Astrocyte of the cerebellum (primary cell): ENCODE measurements around the gene DSG2.

ENCODE experiments used
- DNase-seq: peaks from one replicate; pipeline ENCODE4 v3.0.0-alpha.2; 2011; ENCODE audit warnings: low read depth
- H3K4me3 ChIP-seq: 2 replicates; pipeline ENCODE4 v1.5.1; 2011; ENCODE audit warnings: mild to moderate bottlenecking, low read depth, low read length, moderate library complexity
- CTCF ChIP-seq: IDR thresholded peaks from 2 replicates; pipeline ENCODE4 v1.5.1; 2012; ENCODE audit warnings: low read length, low read depth, moderate library complexity, mild to moderate bottlenecking; ENCODE audit errors: missing control alignments
- in situ Hi-C: cut with HindIII; loops from 2 replicates; pipeline ENCODE4 v1.10.0; 2017; ENCODE audit warnings: low sequenced_read_pairs

Gene DSG2

GRCh38 chr18:31482051-31482450 lies 15.9 kb upstream of the DSG2 start:
- in situ Hi-C loops, result no loop called here
- DNase-seq, result no peak

GRCh38 chr18:31483396-31483795 lies 14.6 kb upstream of the DSG2 start:
- H3K4me3 ChIP-seq, result no peak overlapping the region
- DNase-seq, result no peak
- no peak for TF ChIP-seq CTCF
- in situ Hi-C loops, result no loop called here

More at GRCh38 chr18:31482051-31482450, 15.9 kb upstream of the DSG2 start:
- TF ChIP-seq CTCF, result no peak
- no peak overlapping the region for H3K4me3 ChIP-seq

DNA sequence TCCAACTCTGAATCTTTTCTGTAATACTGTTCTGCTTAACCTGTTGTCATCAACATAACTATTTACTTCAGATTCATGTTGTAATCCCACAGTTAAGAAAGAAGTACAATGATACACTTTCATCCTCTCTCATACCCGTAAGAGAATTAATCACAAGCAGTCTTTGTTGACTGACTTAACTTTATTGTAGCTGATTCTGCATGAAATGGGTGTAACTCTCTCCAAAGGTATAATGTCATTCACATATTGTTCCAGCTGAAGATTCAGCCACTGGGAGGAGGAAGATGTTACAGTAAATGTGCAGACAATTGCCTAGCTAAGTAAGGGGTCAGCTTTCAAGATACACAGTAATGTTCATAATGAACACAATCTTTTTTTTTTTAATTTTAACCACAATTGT lies 13.5 kb upstream of the DSG2 start:
- in situ Hi-C loops, result no loop called here
- no peak for TF ChIP-seq CTCF
- no peak for DNase-seq
- no peak overlapping the region for H3K4me3 ChIP-seq

DNA sequence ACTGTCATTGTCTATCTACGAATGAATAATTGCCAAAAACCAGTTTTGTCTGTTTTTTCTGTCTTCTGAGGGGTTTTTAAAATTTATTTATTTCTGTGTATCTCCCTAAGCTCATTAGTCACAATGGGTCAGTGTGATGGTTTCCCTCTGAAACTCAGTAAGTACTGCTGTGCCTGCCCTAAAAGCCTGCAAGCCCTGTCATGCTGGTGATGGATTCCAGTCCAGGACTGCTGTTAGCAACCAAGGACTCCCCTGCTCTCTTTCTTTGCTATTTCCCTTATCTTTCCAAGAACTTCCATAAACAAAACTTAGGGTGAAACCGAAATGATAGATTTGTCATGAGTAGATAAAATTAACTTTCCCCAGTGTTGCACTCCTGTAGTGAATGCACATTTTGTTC lies 11.8 kb upstream of the DSG2 start:
- no peak for TF ChIP-seq CTCF
- no peak overlapping the region for H3K4me3 ChIP-seq
- DNase-seq, result no peak
- in situ Hi-C loops, result no loop called here

DNA sequence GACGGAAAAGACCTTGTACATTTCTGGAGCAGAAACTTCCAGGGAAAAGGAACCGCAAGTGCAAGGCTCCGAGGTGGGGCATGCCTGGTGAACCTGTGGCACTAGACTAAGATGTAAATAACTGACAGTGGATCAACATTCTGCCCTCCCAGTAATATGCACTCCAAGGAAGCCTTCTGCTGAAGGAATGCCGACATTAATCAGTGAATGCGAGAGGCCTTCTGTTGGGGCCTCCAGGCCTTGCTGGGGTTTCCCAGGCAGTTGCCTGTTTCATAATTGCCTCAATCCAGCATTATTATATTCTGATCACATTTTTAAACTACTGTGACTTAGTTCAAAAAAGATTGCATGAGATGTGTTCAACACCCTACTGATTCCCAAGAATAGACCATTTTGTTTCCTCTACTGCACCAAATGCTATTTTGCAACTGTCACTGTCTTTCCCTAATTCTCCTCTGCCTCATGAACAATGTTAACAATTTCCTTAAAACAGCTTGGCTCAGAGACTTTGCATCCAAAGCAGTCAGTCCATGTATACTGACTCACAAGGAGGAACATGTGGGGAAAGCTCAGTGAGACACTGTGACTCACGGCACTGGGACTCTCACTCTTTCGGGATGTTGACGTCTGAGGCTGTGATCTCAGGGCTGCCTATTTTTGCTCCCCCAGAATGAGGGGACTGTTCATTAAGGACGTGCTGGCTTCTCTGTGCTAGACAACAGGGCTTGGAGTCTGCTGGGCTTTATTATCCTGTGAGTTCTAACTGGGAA lies 10.5 kb upstream of the DSG2 start:
- H3K4me3 ChIP-seq, result no peak overlapping the region
- peak; percentile 69 for DNase-seq
- in situ Hi-C loops, result no loop called here
- no peak for TF ChIP-seq CTCF

DNA sequence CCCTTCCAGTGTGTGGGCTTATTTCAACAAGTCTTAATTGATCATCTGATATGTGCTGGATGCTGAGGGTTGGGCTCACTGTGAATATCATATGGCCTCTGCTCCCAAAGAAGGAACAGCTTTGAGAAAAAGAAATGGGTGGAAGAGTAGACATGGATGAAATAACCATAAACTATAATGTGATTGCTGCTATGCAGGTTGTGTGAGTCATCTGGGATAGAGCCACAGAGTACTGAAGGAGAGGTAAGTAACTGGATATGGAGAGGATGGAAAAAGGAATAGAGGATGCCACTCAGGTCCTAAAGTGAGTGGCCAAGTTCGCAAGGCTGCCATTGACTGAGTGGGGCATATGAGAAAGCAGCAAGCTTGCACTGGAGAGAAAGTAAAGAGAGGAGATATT lies 8.7 kb upstream of the DSG2 start:
- no peak overlapping the region for H3K4me3 ChIP-seq
- in situ Hi-C loops, result no loop called here
- no peak for DNase-seq
- TF ChIP-seq CTCF, result no peak
